C4-2B (cell line): ENCODE measurements around the gene RFX2.

Experiments used
- ZFX ChIP-seq: fragments of 450-650 bp; IDR thresholded peaks from 2 replicates; pipeline ENCODE4 v1.6.1; 2017
- TF ChIP-seq, protein P1 (sequence below): fragments of 450-650 bp; conservative IDR thresholded peaks from 2 replicates; pipeline ENCODE4 v1.5.1; 2017; ENCODE audit warnings: mild to moderate bottlenecking

DNA sequence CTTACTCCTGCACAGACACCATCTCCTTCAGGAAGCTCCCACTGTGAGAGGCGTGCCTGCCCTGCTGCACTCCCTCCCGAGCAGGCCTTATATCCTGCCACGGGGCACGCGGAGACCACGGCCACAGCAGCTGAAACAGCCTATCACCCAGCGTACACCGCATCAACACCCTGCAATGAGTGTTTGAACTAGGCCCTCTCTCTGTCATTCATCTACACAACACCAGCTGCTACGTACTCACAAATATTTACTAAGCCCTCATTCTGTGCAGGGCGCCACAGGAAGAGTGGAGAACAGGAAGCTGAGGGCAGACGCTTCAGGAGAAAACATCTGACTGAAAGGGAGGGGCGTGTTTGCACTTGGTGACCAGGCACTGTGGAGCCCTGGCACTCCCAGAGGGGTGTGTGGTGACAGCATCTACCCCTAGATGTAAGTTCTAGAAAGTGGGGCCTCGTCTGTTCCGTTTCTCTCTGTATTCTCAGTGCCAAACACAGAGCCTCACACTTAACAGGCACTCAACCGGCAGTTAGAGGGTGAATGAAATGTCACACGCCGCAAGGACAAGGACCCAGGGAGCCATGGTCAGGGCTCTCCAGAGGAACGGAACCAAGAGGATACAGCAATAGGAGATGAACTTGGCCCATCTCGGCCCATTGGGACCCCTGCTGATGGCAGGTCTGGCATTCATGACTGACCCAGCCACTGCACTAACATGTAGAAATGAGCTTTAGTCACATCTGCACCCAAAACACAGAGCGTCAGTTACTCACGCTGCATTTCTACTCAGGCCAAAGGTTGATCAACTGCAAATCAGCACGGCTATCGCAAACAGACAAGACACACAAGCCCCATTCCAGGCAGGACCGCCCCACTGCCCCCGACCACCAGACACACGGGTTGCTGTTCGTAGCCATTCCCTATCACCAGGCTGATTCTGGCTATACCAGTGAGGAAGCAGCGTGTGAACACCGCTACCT, 148.0 kb downstream of the RFX2 start:
- TF ChIP-seq, protein P1, sequence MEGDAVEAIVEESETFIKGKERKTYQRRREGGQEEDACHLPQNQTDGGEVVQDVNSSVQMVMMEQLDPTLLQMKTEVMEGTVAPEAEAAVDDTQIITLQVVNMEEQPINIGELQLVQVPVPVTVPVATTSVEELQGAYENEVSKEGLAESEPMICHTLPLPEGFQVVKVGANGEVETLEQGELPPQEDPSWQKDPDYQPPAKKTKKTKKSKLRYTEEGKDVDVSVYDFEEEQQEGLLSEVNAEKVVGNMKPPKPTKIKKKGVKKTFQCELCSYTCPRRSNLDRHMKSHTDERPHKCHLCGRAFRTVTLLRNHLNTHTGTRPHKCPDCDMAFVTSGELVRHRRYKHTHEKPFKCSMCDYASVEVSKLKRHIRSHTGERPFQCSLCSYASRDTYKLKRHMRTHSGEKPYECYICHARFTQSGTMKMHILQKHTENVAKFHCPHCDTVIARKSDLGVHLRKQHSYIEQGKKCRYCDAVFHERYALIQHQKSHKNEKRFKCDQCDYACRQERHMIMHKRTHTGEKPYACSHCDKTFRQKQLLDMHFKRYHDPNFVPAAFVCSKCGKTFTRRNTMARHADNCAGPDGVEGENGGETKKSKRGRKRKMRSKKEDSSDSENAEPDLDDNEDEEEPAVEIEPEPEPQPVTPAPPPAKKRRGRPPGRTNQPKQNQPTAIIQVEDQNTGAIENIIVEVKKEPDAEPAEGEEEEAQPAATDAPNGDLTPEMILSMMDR: no peak
- TF ChIP-seq ZFX: no peak
